ENCODE measurements around the gene VMAC. TPM values are rescaled to one million over a fixed set of nuclear protein-coding genes. Genes with fewer than 3 reads are reported as not detected.

Gene VMAC
- total and polyA plus RNA-seq, 2 of the 13 experiments (the other 11 are each of a cell fraction or from before 2014, with no cell fraction given), result 2.4 TPM

DNA sequence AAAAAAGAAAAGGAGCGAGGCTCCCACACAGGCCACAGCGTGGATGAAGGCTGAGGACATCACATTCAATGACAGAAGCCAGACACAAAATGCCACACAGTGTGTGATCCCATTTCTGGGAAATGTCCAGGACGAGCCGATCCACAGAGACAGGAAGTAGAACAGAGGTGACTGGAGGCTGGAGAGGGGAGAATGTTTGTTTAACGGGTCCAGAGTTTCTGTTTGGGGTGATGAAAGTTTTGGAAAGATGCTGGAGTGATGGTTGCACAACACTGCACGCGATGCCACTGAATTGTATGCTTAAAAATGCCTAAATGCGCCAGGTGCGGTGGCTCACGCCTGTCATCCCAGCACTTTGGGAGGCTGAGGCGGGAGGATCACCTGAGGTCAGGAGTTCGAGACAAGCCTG lies 33.7 kb upstream of the VMAC start (continued):
- TF ChIP-seq, protein P1, sequence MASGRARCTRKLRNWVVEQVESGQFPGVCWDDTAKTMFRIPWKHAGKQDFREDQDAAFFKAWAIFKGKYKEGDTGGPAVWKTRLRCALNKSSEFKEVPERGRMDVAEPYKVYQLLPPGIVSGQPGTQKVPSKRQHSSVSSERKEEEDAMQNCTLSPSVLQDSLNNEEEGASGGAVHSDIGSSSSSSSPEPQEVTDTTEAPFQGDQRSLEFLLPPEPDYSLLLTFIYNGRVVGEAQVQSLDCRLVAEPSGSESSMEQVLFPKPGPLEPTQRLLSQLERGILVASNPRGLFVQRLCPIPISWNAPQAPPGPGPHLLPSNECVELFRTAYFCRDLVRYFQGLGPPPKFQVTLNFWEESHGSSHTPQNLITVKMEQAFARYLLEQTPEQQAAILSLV (CRISPR knock-in tag; IDR thresholded peaks at IDR 0.05; ENCODE audit: borderline replicate concordance), result peak; percentile 92
- peak; percentile 73; the same call in 1 of the 2 replicates for TF ChIP-seq ZNF644 (CRISPR knock-in tag; IDR thresholded peaks at IDR 0.05; ENCODE audit: low read depth)
- TF ChIP-seq ZNF33B (CRISPR knock-in tag; IDR thresholded peaks at IDR 0.05), result 0 out of 2 replicates have a peak, but pooled peaks have one; percentile 38
- TF ChIP-seq ZNF772 (CRISPR knock-in tag; IDR thresholded peaks at IDR 0.05), result peak; percentile 69; the same call in 1 of the 2 replicates
- peak; percentile 87; the same call in 1 of the 2 replicates for TF ChIP-seq REPIN1 (CRISPR knock-in tag; IDR thresholded peaks at IDR 0.05; ENCODE audit: borderline replicate concordance, low read depth)
- TF ChIP-seq, protein P2, sequence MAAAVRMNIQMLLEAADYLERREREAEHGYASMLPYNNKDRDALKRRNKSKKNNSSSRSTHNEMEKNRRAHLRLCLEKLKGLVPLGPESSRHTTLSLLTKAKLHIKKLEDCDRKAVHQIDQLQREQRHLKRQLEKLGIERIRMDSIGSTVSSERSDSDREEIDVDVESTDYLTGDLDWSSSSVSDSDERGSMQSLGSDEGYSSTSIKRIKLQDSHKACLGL (CRISPR knock-in tag; IDR thresholded peaks at IDR 0.05), result no peak
- TF ChIP-seq ARHGAP35 (CRISPR knock-in tag; IDR thresholded peaks at IDR 0.05; ENCODE audit: borderline replicate concordance), result no peak
- TF ChIP-seq, protein P3, sequence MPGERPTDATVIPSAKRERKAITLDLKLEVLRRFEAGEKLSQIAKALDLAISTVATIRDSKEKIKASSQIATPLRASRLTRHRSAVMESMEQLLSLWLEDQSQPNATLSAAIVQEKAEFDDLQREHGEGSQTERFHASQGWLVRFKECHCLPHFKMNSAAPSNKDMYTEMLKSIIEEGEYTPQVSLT (CRISPR knock-in tag; IDR thresholded peaks at IDR 0.05; ENCODE audit: borderline replicate concordance, low read depth), result no peak
- no peak for TF ChIP-seq ZNF674 (CRISPR knock-in tag; IDR thresholded peaks at IDR 0.05; ENCODE audit: low read depth)
- no peak for TF ChIP-seq ZNF276 (CRISPR knock-in tag; IDR thresholded peaks at IDR 0.05; ENCODE audit: low read depth)
- peak; percentile 88 for TF ChIP-seq ZNF350 (CRISPR knock-in tag; IDR thresholded peaks at IDR 0.05; ENCODE audit: borderline replicate concordance, low read depth)
- no peak for TF ChIP-seq ZNF367 (CRISPR knock-in tag; IDR thresholded peaks at IDR 0.05; ENCODE audit: borderline replicate concordance)
- no peak for TF ChIP-seq ZNF773 (CRISPR knock-in tag; IDR thresholded peaks at IDR 0.05; ENCODE audit: borderline replicate concordance)
- TF ChIP-seq AKAP8 (CRISPR knock-in tag; IDR thresholded peaks at IDR 0.05), result peak; percentile 89
- TF ChIP-seq, protein P4, sequence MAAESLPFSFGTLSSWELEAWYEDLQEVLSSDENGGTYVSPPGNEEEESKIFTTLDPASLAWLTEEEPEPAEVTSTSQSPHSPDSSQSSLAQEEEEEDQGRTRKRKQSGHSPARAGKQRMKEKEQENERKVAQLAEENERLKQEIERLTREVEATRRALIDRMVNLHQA (CRISPR knock-in tag; IDR thresholded peaks at IDR 0.05), result peak; percentile 96
- TF ChIP-seq, protein P5, sequence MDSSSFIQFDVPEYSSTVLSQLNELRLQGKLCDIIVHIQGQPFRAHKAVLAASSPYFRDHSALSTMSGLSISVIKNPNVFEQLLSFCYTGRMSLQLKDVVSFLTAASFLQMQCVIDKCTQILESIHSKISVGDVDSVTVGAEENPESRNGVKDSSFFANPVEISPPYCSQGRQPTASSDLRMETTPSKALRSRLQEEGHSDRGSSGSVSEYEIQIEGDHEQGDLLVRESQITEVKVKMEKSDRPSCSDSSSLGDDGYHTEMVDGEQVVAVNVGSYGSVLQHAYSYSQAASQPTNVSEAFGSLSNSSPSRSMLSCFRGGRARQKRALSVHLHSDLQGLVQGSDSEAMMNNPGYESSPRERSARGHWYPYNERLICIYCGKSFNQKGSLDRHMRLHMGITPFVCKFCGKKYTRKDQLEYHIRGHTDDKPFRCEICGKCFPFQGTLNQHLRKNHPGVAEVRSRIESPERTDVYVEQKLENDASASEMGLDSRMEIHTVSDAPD (CRISPR knock-in tag; IDR thresholded peaks at IDR 0.05), result peak; percentile 97
- TF ChIP-seq TCF7 (IDR thresholded peaks at IDR 0.05; ENCODE audit: low read depth), result peak; percentile 81
- TF ChIP-seq, protein P6, sequence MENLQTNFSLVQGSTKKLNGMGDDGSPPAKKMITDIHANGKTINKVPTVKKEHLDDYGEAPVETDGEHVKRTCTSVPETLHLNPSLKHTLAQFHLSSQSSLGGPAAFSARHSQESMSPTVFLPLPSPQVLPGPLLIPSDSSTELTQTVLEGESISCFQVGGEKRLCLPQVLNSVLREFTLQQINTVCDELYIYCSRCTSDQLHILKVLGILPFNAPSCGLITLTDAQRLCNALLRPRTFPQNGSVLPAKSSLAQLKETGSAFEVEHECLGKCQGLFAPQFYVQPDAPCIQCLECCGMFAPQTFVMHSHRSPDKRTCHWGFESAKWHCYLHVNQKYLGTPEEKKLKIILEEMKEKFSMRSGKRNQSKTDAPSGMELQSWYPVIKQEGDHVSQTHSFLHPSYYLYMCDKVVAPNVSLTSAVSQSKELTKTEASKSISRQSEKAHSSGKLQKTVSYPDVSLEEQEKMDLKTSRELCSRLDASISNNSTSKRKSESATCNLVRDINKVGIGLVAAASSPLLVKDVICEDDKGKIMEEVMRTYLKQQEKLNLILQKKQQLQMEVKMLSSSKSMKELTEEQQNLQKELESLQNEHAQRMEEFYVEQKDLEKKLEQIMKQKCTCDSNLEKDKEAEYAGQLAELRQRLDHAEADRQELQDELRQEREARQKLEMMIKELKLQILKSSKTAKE (CRISPR knock-in tag; IDR thresholded peaks at IDR 0.05; ENCODE audit: borderline replicate concordance), result peak; percentile 91
- TF ChIP-seq DBP (CRISPR knock-in tag; IDR thresholded peaks at IDR 0.05; ENCODE audit: not compliant biosample characterization), result no peak
